Measurements from ENCODE around the gene NDUFA7. TPM values are rescaled to one million over a fixed set of nuclear protein-coding genes. Genes with fewer than 3 reads are reported as not detected.

NDUFA7 gene
- total RNA-seq, 1 donor from 2014 or later, result 134 TPM

GRCh38 chr19:8310342-8311055 is 10.7 kb downstream of the NDUFA7 start:
- H3K4me3 ChIP-seq, result no peak overlapping the region
- intact Hi-C loops (cut with micrococcal nuclease), result no loop called here
- TF ChIP-seq, protein P1, sequence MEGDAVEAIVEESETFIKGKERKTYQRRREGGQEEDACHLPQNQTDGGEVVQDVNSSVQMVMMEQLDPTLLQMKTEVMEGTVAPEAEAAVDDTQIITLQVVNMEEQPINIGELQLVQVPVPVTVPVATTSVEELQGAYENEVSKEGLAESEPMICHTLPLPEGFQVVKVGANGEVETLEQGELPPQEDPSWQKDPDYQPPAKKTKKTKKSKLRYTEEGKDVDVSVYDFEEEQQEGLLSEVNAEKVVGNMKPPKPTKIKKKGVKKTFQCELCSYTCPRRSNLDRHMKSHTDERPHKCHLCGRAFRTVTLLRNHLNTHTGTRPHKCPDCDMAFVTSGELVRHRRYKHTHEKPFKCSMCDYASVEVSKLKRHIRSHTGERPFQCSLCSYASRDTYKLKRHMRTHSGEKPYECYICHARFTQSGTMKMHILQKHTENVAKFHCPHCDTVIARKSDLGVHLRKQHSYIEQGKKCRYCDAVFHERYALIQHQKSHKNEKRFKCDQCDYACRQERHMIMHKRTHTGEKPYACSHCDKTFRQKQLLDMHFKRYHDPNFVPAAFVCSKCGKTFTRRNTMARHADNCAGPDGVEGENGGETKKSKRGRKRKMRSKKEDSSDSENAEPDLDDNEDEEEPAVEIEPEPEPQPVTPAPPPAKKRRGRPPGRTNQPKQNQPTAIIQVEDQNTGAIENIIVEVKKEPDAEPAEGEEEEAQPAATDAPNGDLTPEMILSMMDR (IDR thresholded peaks at IDR 0.05; ENCODE audit: borderline replicate concordance), result no peak
- no peaks in the 10 kb centered on the region for H3K9me3 ChIP-seq (replicated peaks)
- DNase-seq, result no peak
- no peaks in the 10 kb centered on the region for H3K27me3 ChIP-seq (ENCODE audit: low read depth)
- peak overlapping the region; percentile 81 for H3K27ac ChIP-seq (replicated peaks)
- H3K4me1 ChIP-seq, result peaks cover 63% of the 10 kb centered on the region
- H3K36me3 ChIP-seq, result peaks cover 40% of the 10 kb centered on the region

DNA sequence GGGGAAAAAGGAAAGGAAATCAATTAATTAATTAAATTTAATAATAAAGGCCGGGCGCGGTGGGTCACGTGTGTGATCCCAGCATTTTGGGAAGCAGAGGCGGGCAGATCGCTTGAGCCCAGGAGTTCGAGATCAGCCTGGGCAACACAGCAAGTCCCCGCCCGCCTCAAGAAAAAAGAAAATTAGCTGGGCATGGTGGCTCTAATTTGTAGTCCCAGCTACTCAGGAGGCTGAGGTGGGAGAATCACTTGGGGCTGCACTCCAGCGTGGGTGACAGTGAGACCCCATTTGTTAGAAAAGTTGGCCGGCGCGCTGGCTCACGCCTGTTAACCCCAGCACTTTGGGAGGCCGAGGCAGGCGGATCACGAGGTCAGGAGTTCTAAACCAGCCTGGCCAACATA is 12.3 kb downstream of the NDUFA7 start:
- Histone ChIP-seq H3K27ac (replicated peaks) (peak overlapping the region; percentile 85), H3K36me3 (peaks cover 24% of the 10 kb centered on the region), H3K27me3 (ENCODE audit: low read depth) (no peaks in the 10 kb centered on the region), H3K9me3 (replicated peaks) (no peaks in the 10 kb centered on the region), H3K4me3 (peak overlapping the region; percentile 77), H3K4me1 (peaks cover 70% of the 10 kb centered on the region)
- DNase-seq, result peak; percentile 9
- TF ChIP-seq, protein P1 (IDR thresholded peaks at IDR 0.05; ENCODE audit: borderline replicate concordance), result no peak
- intact Hi-C loops (cut with micrococcal nuclease), result no loop called here

GRCh38 chr19:8307965-8308866 is 13.0 kb downstream of the NDUFA7 start, which contains the start of gene CD320:
CD320 (minus strand) TSS chr19:8308358; CDS start chr19:8308290, 68 bp downstream.
- intact Hi-C loops (cut with micrococcal nuclease), result no loop called here
- peak; percentile 92 for DNase-seq
- TF ChIP-seq, protein P1 (IDR thresholded peaks at IDR 0.05; ENCODE audit: borderline replicate concordance), result no peak
- Histone ChIP-seq H3K9me3 (replicated peaks) (no peaks in the 10 kb centered on the region), H3K27ac (replicated peaks) (peak within 1 kb of the TSS; percentile 85), H3K36me3 (peaks cover 30% of the 10 kb centered on the region), H3K4me3 (peak within 1 kb of the TSS; percentile 77), H3K27me3 (ENCODE audit: low read depth) (no peaks in the 10 kb centered on the region), H3K4me1 (peaks cover 68% of the 10 kb centered on the region)

DNA sequence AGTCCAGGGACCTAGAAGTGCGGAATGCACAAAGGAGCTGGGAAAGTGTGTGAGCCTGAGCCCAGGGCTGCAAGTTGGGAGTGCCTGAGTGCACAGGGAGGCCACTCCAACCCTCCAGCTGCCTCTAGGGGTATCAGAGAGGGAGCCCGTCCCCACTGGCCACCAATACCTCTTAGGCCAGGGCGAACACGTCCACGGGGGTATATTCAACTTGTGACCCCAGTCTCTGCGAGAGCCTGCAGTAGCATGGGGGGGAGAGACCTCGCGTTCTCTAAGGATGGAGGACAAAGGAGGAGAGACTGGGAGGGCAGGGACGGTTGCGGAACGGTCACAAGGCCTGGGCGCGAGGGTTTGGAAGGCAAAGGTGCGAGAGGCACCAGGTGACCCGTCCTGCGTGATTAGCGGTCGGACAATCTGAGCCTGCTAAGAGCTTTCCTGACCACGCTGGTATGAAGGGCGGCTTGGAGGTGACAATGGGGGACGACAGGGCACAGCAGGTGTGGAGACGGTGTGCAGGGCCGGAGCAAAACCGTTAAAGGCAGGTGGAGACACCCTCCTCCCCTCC is 13.7 kb downstream of the NDUFA7 start:
- H3K36me3 ChIP-seq, result peaks cover 31% of the 10 kb centered on the region
- no peaks in the 10 kb centered on the region for H3K27me3 ChIP-seq (ENCODE audit: low read depth)
- peaks cover 65% of the 10 kb centered on the region for H3K4me1 ChIP-seq
- no peaks in the 10 kb centered on the region for H3K9me3 ChIP-seq (replicated peaks)
- peak overlapping the region; percentile 77 for H3K4me3 ChIP-seq
- intact Hi-C loops (cut with micrococcal nuclease), result no loop called here
- H3K27ac ChIP-seq (replicated peaks), result peak overlapping the region; percentile 85
- DNase-seq, result no peak
- TF ChIP-seq, protein P1 (IDR thresholded peaks at IDR 0.05; ENCODE audit: borderline replicate concordance), result no peak

Data from left ventricle myocardium inferior (tissue), 1 donor.